Measurements from ENCODE around the gene LAMTOR2. TPM values are rescaled to one million over a fixed set of nuclear protein-coding genes. Genes with fewer than 3 reads are reported as not detected.

The LAMTOR2 gene
- total and polyA plus RNA-seq, 10 of the 15 experiments (the other 5 are each of a cell fraction or from before 2014, with no cell fraction given) = 71.9 to 264 (median 97.0) TPM

DNA sequence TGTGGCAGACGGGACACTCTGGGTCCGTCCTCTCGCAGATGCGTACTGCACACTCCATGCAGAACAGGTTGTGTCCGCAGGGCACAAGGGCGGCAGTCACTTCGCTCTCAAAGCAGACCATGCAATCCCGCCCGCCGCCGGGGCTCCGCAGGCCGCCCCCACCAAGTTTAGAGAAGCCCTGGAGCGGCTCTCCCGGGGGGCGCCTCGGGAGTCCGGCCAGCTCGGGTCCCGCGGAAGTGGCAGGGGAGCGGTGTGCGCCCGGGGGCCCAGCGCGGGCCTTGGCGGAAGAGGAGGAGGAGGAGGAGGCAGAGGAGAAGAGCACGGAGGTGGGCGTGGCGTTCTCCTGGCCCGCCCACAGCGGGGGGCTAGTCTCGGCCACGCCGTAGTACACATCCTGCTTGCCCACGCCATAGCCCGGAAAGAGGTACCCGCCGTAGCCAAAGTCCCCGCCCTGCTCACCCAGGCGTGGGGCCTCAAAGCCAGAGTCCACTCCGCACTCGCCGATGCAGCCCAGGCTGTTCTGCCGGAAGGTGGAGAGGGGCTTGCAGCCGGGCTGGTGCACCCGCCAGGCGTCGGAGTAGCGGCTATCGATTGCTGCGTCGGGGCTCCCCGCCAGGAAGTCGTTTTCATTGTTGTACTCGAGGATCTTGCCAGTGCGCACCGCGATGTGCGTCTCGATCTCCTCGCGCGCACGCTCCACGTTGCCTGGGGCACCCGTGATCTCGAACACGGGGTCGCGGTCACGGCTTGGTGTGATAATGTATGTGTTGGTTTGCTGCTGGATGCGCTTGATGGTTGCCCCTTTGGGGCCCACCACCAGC is 22.2 kb downstream of the LAMTOR2 start (continued):
- TF ChIP-seq, protein P1, sequence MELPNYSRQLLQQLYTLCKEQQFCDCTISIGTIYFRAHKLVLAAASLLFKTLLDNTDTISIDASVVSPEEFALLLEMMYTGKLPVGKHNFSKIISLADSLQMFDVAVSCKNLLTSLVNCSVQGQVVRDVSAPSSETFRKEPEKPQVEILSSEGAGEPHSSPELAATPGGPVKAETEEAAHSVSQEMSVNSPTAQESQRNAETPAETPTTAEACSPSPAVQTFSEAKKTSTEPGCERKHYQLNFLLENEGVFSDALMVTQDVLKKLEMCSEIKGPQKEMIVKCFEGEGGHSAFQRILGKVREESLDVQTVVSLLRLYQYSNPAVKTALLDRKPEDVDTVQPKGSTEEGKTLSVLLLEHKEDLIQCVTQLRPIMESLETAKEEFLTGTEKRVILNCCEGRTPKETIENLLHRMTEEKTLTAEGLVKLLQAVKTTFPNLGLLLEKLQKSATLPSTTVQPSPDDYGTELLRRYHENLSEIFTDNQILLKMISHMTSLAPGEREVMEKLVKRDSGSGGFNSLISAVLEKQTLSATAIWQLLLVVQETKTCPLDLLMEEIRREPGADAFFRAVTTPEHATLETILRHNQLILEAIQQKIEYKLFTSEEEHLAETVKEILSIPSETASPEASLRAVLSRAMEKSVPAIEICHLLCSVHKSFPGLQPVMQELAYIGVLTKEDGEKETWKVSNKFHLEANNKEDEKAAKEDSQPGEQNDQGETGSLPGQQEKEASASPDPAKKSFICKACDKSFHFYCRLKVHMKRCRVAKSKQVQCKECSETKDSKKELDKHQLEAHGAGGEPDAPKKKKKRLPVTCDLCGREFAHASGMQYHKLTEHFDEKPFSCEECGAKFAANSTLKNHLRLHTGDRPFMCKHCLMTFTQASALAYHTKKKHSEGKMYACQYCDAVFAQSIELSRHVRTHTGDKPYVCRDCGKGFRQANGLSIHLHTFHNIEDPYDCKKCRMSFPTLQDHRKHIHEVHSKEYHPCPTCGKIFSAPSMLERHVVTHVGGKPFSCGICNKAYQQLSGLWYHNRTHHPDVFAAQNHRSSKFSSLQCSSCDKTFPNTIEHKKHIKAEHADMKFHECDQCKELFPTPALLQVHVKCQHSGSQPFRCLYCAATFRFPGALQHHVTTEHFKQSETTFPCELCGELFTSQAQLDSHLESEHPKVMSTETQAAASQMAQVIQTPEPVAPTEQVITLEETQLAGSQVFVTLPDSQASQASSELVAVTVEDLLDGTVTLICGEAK (IDR thresholded peaks at IDR 0.05; ENCODE audit: borderline replicate concordance) = peak; percentile 52
- peak; percentile 41; the same call in 1 of the 2 replicates for TF ChIP-seq IKZF1 (conservative IDR thresholded peaks at IDR 0.05)
- TF ChIP-seq, protein P2, sequence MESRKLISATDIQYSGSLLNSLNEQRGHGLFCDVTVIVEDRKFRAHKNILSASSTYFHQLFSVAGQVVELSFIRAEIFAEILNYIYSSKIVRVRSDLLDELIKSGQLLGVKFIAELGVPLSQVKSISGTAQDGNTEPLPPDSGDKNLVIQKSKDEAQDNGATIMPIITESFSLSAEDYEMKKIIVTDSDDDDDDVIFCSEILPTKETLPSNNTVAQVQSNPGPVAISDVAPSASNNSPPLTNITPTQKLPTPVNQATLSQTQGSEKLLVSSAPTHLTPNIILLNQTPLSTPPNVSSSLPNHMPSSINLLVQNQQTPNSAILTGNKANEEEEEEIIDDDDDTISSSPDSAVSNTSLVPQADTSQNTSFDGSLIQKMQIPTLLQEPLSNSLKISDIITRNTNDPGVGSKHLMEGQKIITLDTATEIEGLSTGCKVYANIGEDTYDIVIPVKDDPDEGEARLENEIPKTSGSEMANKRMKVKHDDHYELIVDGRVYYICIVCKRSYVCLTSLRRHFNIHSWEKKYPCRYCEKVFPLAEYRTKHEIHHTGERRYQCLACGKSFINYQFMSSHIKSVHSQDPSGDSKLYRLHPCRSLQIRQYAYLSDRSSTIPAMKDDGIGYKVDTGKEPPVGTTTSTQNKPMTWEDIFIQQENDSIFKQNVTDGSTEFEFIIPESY (IDR thresholded peaks at IDR 0.05) = peak; percentile 94
- TF ChIP-seq SP1 (IDR thresholded peaks at IDR 0.05; ENCODE audit: low read depth, low read length) = peak; percentile 37
- TF ChIP-seq, protein P3, sequence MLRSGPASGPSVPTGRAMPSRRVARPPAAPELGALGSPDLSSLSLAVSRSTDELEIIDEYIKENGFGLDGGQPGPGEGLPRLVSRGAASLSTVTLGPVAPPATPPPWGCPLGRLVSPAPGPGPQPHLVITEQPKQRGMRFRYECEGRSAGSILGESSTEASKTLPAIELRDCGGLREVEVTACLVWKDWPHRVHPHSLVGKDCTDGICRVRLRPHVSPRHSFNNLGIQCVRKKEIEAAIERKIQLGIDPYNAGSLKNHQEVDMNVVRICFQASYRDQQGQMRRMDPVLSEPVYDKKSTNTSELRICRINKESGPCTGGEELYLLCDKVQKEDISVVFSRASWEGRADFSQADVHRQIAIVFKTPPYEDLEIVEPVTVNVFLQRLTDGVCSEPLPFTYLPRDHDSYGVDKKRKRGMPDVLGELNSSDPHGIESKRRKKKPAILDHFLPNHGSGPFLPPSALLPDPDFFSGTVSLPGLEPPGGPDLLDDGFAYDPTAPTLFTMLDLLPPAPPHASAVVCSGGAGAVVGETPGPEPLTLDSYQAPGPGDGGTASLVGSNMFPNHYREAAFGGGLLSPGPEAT (IDR thresholded peaks at IDR 0.05; ENCODE audit: low read depth) = no peak
- no peak for TF ChIP-seq CBFB (IDR thresholded peaks at IDR 0.05; ENCODE audit: low read depth)
- TF ChIP-seq DPF2 (IDR thresholded peaks at IDR 0.05) = peak; percentile 45
- peak; percentile 73; the same call in 1 of the 2 replicates for TF ChIP-seq SMARCA5 (IDR thresholded peaks at IDR 0.05)
- TF ChIP-seq IRF4 (IDR thresholded peaks at IDR 0.05; ENCODE audit: low read depth, low read length) = no peak
- TF ChIP-seq, protein P4, sequence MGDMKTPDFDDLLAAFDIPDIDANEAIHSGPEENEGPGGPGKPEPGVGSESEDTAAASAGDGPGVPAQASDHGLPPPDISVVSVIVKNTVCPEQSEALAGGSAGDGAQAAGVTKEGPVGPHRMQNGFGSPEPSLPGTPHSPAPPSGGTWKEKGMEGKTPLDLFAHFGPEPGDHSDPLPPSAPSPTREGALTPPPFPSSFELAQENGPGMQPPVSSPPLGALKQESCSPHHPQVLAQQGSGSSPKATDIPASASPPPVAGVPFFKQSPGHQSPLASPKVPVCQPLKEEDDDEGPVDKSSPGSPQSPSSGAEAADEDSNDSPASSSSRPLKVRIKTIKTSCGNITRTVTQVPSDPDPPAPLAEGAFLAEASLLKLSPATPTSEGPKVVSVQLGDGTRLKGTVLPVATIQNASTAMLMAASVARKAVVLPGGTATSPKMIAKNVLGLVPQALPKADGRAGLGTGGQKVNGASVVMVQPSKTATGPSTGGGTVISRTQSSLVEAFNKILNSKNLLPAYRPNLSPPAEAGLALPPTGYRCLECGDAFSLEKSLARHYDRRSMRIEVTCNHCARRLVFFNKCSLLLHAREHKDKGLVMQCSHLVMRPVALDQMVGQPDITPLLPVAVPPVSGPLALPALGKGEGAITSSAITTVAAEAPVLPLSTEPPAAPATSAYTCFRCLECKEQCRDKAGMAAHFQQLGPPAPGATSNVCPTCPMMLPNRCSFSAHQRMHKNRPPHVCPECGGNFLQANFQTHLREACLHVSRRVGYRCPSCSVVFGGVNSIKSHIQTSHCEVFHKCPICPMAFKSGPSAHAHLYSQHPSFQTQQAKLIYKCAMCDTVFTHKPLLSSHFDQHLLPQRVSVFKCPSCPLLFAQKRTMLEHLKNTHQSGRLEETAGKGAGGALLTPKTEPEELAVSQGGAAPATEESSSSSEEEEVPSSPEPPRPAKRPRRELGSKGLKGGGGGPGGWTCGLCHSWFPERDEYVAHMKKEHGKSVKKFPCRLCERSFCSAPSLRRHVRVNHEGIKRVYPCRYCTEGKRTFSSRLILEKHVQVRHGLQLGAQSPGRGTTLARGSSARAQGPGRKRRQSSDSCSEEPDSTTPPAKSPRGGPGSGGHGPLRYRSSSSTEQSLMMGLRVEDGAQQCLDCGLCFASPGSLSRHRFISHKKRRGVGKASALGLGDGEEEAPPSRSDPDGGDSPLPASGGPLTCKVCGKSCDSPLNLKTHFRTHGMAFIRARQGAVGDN (IDR thresholded peaks at IDR 0.05) = peak; percentile 60
- TF ChIP-seq NFXL1 (IDR thresholded peaks at IDR 0.05; ENCODE audit: borderline replicate concordance) = 0 out of 2 replicates have a peak, but pooled peaks have one; percentile 67
- no peak for TF ChIP-seq FOS (IDR thresholded peaks at IDR 0.05; ENCODE audit: borderline replicate concordance, extremely low read depth, insufficient read length)
- TF ChIP-seq, protein P5, sequence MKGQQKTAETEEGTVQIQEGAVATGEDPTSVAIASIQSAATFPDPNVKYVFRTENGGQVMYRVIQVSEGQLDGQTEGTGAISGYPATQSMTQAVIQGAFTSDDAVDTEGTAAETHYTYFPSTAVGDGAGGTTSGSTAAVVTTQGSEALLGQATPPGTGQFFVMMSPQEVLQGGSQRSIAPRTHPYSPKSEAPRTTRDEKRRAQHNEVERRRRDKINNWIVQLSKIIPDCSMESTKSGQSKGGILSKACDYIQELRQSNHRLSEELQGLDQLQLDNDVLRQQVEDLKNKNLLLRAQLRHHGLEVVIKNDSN (IDR thresholded peaks at IDR 0.05; ENCODE audit: borderline replicate concordance, extremely low read length, insufficient read depth, low read depth, low read length) = no peak
- TF ChIP-seq ESRRA (IDR thresholded peaks at IDR 0.05; ENCODE audit: low read length) = 0 out of 2 replicates have a peak, but pooled peaks have one; percentile 9
- peak; percentile 64; the same call in 1 of the 2 replicates for TF ChIP-seq POLR2A (IDR thresholded peaks at IDR 0.05; ENCODE audit: low read depth, low read length)
- TF ChIP-seq GATAD2B (conservative IDR thresholded peaks at IDR 0.05; ENCODE audit: low read depth) = 0 out of 2 replicates have a peak, but pooled peaks have one; percentile 87
- TF ChIP-seq BACH1 (IDR thresholded peaks at IDR 0.05; ENCODE audit: borderline replicate concordance) = 0 out of 2 replicates have a peak, but pooled peaks have one; percentile 16

Data from GM12878 (cell line).